Stimulated activated memory B cell treated with anti-CD40 and anti-IgM and Interleukin-4, amounts not matched to agents 10 μg/mL and 1 μg/mL and 100 μg/mL, for 72 hours (primary cell): ENCODE results near the gene BLOC1S5.
A peak's percentile ranks its signal among the peaks of the same experiment; 100 is the strongest.
"Not testable (repeated sequence)": the region's sequence is repeated elsewhere in the genome, so short reads cannot be mapped to it uniquely, and the experiment has no call there.

ENCODE experiments used
- ATAC-seq: fragments of 150-1000 bp; cut with Tn5 transposase; 2 replicates; pipeline ENCODE4 v1.10.0; 2021
- H3K27ac Mint-ChIP-seq: one replicate; pipeline ENCODE4 v1.8.0; 2022; ENCODE audit warnings: mild to moderate bottlenecking, mixed read lengths
- H3K27me3 Mint-ChIP-seq: one replicate; pipeline ENCODE4 v1.8.0; 2022; ENCODE audit warnings: mixed read lengths
- H3K36me3 Mint-ChIP-seq: one replicate; pipeline ENCODE4 v1.8.0; 2022; ENCODE audit warnings: mixed read lengths
- H3K4me1 Mint-ChIP-seq: one replicate; pipeline ENCODE4 v1.8.0; 2022; ENCODE audit warnings: mixed read lengths
- H3K4me3 Mint-ChIP-seq: one replicate; pipeline ENCODE4 v1.8.0; 2022; ENCODE audit warnings: mild to moderate bottlenecking, moderate library complexity, mixed read lengths
- H3K9me3 Mint-ChIP-seq: one replicate; pipeline ENCODE4 v1.8.0; 2022; ENCODE audit warnings: mixed read lengths

Gene BLOC1S5

DNA sequence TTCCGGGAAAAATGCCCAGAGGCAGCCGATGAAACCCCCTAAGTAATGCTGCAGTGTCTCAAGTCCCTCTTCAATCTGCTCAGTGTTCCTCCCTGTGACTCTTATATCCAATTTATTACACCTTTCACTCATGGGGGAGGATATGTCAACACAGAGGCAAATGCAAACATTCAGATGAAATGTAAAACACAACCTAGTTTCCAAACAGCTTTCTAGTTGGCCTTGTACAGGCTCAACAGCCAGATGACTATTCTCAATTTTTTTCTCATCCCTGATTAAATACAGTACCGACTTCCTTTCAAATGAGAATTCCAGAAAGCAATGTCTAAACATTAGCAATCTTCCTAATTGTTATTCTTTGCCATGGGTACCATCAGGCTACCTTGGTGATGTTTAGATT is 65.0 kb downstream of the BLOC1S5 start:
- peaks cover under 1% of the 10 kb centered on the region for H3K36me3 Mint-ChIP-seq
- H3K4me1 Mint-ChIP-seq, result peaks cover 20% of the 10 kb centered on the region
- H3K27me3 Mint-ChIP-seq, result no peaks in the 10 kb centered on the region
- no peak overlapping the region for H3K4me3 Mint-ChIP-seq
- H3K9me3 Mint-ChIP-seq, result no peaks in the 10 kb centered on the region
- no peak for ATAC-seq
- no peak overlapping the region for H3K27ac Mint-ChIP-seq

DNA sequence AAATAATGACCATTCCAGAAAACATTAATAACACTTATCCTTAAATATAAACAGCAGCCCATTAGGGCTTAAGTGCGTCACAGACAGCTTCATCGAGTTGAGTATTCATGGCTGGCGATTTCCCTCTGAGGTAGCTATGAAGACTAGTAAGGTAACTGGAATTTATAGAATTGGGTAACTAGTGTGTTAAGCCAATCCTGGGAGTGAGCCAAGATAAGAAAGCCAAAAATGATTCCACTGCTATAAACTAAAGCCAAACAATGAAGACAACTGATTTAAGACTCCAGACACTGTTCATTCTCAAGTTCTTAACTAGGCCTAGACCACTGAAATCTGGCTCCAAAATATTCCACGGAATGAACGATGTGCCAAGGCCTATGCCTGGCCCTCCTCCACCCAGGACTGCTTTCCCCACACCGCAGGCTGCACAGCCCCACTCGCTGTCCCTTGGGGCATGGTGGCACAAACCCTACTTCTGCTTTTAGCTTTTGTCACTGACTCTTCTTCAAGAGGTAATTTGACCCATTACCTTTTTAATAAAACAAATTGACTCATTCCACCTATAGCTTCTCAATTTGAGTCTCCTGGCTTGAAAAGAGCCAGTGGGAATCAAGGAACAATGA is 66.0 kb downstream of the BLOC1S5 start:
- H3K4me3 Mint-ChIP-seq, result no peak overlapping the region
- H3K4me1 Mint-ChIP-seq, result peaks cover 15% of the 10 kb centered on the region
- no peak overlapping the region for H3K27ac Mint-ChIP-seq
- peaks cover 5% of the 10 kb centered on the region for H3K36me3 Mint-ChIP-seq
- peak; percentile 90 for ATAC-seq
- H3K9me3 Mint-ChIP-seq, result no peaks in the 10 kb centered on the region
- no peaks in the 10 kb centered on the region for H3K27me3 Mint-ChIP-seq

DNA sequence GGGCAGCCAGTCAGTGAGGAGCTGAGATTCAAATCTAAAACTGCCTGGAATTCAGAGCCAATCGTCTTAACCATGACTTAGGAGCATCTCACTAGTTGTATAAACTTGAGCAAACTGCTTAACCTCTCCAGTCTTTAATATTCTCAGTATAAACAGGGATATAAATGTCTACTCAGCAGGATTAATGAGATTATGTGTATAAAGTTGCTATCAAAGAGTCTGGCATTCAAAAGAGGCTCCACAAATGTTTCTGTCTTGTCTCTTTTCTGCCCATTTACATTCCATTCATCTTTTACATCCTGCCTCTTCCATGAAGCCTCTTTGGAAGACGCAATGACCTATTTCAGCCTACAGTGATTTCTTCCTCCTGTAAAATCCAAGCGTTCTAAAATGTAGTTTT is 66.9 kb downstream of the BLOC1S5 start:
- Mint-ChIP-seq H3K27me3 (no peaks in the 10 kb centered on the region), H3K27ac (no peak overlapping the region), H3K36me3 (peaks cover 5% of the 10 kb centered on the region), H3K4me3 (no peak overlapping the region), H3K9me3 (no peaks in the 10 kb centered on the region), H3K4me1 (peaks cover 16% of the 10 kb centered on the region)
- no peak for ATAC-seq

DNA sequence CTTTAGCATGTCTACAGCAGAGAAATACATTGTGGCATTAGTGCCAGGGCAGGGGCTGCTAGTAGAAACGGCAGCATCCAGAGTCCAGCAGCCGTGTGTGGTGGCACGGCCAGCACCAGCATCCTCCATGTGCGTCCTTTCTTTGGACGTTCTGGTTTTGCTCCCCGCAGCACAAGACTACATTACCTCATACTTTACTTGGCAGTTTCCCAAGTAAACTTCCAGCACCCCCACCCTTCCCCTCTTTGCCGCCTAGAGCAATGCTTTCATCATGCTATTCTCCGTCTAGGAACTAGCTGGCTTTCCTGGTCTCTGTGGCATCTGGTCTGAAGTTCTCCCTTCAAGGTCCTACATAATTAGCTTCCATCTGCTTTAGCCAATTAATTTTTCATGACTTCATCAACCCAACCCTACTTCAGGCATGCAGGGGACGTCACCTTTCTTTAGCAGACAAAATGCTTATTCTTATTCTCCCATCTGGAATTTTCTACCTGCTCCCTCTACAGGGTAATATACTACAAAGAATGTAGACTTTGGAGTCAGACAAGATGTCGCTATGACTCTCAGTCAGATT is 67.6 kb downstream of the BLOC1S5 start:
- no peaks in the 10 kb centered on the region for H3K27me3 Mint-ChIP-seq

DNA sequence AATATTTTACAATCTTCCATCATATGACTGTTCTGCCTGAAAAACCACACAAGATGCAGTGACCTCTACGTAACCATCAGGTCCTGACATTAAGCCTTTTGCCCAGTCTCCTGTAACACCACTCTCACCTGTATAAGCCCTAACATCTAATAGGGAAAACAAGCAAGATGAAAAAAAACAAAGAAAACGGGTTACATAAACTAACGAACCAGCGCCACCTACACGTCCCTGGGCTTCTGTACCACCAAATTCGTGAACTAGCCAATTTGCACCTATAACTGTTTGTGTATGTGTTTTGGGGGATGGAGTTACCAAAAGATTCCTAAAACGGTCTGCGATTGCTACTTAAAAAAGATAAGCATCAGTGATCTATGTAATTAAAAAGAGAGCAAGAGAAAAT is 70.2 kb downstream of the BLOC1S5 start:
- Mint-ChIP-seq H3K27ac (no peak overlapping the region), H3K4me1 (peaks cover 19% of the 10 kb centered on the region), H3K27me3 (no peaks in the 10 kb centered on the region), H3K9me3 (no peaks in the 10 kb centered on the region), H3K36me3 (peaks cover 5% of the 10 kb centered on the region), H3K4me3 (no peak overlapping the region)
- ATAC-seq, result no peak

More for the DNA sequence above, 67.6 kb downstream of the BLOC1S5 start:
- Mint-ChIP-seq H3K36me3 (peaks cover 5% of the 10 kb centered on the region), H3K9me3 (no peaks in the 10 kb centered on the region), H3K27ac (no peak overlapping the region), H3K4me3 (no peak overlapping the region), H3K4me1 (peaks cover 23% of the 10 kb centered on the region)
- ATAC-seq, result no peak

DNA sequence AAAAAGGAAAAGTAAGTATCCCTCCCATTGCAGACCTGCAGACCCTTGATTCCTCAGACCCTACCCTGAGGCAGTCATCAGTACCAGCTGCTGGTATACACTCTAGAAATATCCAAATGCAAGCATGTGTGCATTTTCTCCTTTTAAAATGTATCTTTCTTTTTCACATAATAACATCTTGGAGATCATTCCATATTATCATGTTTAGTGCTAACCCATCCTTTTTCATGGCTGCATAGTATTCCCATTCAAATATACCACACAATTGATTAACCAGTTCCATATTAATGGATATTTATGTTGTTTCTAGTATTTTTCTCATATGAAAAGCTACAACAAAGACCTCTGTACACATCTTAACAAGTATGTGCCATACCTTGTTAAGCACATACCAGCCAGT is 70.8 kb downstream of the BLOC1S5 start:
- Mint-ChIP-seq H3K4me1 (peaks cover 15% of the 10 kb centered on the region), H3K27ac (no peak overlapping the region), H3K9me3 (no peaks in the 10 kb centered on the region), H3K27me3 (no peaks in the 10 kb centered on the region), H3K4me3 (no peak overlapping the region), H3K36me3 (peaks cover 5% of the 10 kb centered on the region)
- no peak for ATAC-seq

DNA sequence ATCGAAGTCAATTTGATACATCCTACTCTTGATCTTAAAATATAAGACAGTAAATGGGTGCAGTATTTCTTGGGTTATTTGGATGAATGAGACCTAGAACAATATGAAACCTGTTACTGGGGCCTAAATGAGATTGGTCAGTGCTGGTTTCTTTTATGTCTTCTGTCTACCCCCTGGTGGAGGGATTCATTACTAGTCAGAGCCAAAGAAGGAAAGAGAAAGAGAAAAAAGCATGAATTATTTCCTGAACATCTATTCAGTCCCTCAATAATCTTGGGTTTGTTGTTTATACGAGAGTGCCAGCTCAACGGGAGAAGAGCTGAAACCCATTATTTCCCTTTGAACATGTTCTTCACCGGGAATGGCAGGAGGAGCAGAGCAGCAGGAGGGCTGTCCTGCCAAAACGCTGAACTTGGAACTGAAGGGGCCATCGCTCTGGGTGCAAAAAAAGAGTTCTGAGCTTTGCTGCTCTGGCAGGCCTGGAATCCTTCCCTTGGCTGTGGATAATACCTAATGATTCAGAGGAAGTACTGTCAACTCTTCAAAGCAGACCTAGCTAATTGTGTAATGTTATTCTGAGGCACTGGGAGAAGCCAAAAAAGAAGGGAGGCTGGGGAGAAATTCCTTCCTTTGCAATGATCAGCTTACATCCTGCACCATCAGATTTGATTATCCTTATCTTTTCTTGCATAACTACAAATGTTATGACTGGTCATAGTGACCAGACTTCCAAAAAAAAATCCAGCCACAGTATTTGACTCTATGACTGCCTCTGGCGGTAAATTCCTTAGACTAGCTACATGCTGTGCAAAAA is 72.0 kb downstream of the BLOC1S5 start:
- peak; percentile 64 for ATAC-seq
- Mint-ChIP-seq H3K27me3 (no peaks in the 10 kb centered on the region), H3K36me3 (peaks cover 5% of the 10 kb centered on the region), H3K4me1 (peaks cover 9% of the 10 kb centered on the region), H3K4me3 (no peak overlapping the region), H3K9me3 (no peaks in the 10 kb centered on the region), H3K27ac (peak overlapping the region; percentile 23)

DNA sequence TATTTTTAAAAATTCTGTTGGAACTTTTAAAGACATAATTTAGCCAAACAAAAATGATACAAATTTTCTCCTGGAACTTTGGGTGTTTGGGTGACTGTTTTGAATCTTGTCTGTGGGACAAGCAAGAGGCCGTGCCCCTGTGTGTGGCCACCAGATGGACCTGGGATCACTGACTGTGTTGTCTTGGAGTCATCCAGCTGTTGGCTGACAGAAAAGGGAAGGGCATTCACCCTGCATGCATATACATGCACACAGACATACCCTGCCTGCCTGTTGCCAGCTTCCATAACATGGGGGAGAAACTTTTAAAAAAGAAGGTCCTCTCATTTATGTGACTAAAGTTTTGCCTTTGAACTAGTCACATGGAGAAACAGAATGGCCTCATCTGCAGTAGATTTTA is 72.7 kb downstream of the BLOC1S5 start:
- no peak overlapping the region for H3K4me3 Mint-ChIP-seq
- ATAC-seq, result no peak
- H3K4me1 Mint-ChIP-seq, result peaks cover 9% of the 10 kb centered on the region
- H3K27me3 Mint-ChIP-seq, result no peaks in the 10 kb centered on the region
- peaks cover 10% of the 10 kb centered on the region for H3K36me3 Mint-ChIP-seq
- H3K9me3 Mint-ChIP-seq, result no peaks in the 10 kb centered on the region
- H3K27ac Mint-ChIP-seq, result peak overlapping the region; percentile 23

DNA sequence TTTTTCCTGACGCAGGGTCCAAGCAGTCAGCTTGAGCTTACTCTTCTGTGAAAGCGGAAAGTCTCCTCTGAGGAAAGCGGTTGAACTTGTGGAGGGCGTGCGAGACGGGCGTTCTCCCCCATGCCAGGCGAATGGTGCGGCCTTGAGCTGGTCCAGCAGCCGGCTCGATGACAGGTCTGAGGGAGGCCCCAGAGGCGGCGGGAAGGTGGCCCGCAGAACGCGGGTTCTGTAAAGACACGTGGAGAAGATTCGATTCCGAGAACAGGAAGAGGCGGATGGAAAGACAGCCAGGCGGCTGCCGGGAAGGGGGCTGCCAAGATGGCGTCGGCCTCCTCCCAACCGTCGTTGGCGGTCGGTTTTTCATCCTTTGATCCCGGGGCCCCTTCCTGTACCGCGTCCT is 78.0 kb downstream of the BLOC1S5 start:
- Mint-ChIP-seq H3K4me3 (no peak overlapping the region), H3K36me3 (peaks cover 6% of the 10 kb centered on the region), H3K4me1 (no peaks in the 10 kb centered on the region), H3K27me3 (no peaks in the 10 kb centered on the region), H3K27ac (no peak overlapping the region), H3K9me3 (no peaks in the 10 kb centered on the region)
- ATAC-seq, result no peak

DNA sequence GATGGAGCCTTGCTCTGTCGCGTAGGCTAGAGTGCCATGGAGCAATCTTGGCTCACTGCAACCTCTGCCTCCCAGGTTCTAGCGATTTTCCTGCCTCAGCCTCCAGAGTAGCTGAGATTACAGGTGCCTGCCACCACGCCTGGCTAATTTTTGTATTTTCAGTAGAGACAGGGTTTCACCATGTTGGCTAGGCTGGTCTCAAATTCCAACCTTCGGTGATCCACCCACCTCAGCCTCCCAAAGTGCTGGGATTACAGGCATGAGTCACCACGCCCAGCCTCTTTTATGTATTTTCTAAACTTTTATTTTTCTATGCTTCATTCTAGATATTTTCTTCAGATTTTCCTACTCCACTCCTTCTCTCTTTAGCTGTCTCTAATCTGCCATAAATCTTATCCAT is 80.2 kb downstream of the BLOC1S5 start:
- H3K27ac Mint-ChIP-seq, result peak overlapping the region; percentile 18
- H3K27me3 Mint-ChIP-seq, H3K4me1 Mint-ChIP-seq, H3K9me3 Mint-ChIP-seq, ATAC-seq, H3K4me3 Mint-ChIP-seq, H3K36me3 Mint-ChIP-seq: not testable (repeated sequence)

DNA sequence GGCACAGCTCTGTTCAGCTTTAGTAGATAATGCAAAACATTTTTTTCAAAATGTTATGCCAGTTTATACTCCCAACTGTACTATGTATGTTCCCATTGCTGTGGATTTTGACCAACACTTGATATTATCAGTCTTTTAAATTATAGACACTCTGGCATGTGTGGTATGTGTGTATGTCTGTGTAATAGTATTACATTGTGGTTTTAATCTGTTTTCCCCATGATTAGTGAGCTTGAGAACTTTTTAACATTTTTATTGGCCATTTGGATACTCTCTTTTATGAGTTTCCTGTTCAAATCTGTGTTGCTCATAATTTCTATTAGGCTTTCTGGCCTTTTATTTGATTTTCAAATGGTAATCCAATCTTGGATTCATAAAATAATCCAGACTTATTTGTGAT is 84.4 kb downstream of the BLOC1S5 start:
- Mint-ChIP-seq H3K4me3 (no peak overlapping the region), H3K36me3 (no peaks in the 10 kb centered on the region)

DNA sequence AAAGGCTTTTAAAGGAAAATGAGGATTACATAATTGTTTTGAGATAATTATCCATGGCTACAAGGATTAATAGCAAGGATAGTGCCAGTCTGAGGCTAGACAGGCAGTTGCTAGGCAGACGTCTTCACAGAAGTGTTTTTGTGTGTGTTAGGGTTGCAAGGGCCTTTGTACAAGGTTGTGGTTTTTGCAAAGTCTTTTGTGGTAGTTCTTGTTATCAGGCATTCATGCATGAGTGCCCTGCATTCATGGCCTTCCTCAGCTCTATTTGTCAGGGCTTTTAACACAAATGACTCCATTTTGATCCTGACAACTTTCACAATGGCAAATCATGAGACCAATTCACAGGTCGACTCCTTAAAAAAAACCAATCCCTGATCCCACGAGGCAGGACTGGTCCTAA is 85.5 kb downstream of the BLOC1S5 start:
- Mint-ChIP-seq H3K36me3 (no peaks in the 10 kb centered on the region), H3K9me3 (no peaks in the 10 kb centered on the region), H3K4me3 (no peak overlapping the region), H3K27ac (peak overlapping the region; percentile 65), H3K27me3 (peaks cover 19% of the 10 kb centered on the region), H3K4me1 (peaks cover 34% of the 10 kb centered on the region)
- peak; percentile 90 for ATAC-seq

More for the DNA sequence above, 84.4 kb downstream of the BLOC1S5 start:
- Mint-ChIP-seq H3K9me3 (no peaks in the 10 kb centered on the region), H3K27ac (no peak overlapping the region), H3K27me3 (peaks cover 19% of the 10 kb centered on the region), H3K4me1 (peaks cover 34% of the 10 kb centered on the region)
- no peak for ATAC-seq

DNA sequence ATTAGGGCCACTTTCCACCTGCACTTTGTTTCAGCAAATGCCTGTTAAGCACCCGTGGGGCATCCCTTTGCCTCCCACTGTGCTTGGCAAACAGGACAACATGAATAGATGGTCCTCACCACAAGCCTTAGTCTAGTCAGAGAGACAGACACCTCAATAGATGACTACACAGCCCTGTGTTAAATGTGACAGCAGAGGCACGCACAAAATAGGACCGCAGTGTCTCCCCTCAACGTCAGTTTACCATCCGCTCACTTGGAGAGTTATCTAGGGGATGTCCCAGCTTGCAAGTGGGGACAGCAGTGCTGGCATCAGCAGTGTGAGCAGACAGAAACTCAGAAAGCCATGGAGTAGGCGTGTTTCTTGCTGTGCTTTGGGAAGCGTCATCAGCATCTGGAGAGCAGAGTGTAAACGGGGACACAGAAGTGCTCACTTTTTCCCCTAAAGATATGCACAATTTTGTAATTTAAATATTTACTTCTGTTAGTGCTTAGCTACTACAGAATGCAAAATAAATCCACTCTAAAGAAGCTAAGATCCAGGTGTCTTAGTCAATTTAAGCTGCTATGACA is 87.6 kb downstream of the BLOC1S5 start:
- ATAC-seq, result no peak
- H3K4me1 Mint-ChIP-seq, result peaks cover 34% of the 10 kb centered on the region
- H3K27me3 Mint-ChIP-seq, result peaks cover 19% of the 10 kb centered on the region
- no peak overlapping the region for H3K4me3 Mint-ChIP-seq
- H3K27ac Mint-ChIP-seq, result peak overlapping the region; percentile 41
- no peaks in the 10 kb centered on the region for H3K36me3 Mint-ChIP-seq
- no peaks in the 10 kb centered on the region for H3K9me3 Mint-ChIP-seq

DNA sequence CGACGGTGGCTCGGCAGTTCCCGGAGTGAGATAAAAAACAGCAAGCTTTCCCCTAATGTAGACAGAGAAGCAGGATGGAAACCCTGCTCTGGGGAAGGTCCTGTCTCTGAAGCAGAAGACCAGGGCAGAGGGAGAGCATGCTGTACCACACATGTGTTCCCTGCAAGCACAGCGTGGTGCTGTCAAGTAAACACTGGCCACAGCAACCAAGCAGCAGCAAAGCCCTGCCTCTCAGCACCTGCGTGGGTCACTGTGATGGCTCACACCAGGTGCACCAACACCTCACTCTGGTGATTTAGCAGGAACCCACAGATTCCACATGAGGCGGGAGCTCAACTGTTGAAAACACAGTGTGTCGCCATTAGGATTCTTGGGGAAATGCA is 88.4 kb downstream of the BLOC1S5 start:
- Mint-ChIP-seq H3K36me3 (no peaks in the 10 kb centered on the region), H3K9me3 (no peaks in the 10 kb centered on the region), H3K4me1 (peaks cover 34% of the 10 kb centered on the region), H3K4me3 (peak overlapping the region; percentile 54), H3K27ac (peak overlapping the region; percentile 48), H3K27me3 (peaks cover 19% of the 10 kb centered on the region)
- peak; percentile 58 for ATAC-seq

DNA sequence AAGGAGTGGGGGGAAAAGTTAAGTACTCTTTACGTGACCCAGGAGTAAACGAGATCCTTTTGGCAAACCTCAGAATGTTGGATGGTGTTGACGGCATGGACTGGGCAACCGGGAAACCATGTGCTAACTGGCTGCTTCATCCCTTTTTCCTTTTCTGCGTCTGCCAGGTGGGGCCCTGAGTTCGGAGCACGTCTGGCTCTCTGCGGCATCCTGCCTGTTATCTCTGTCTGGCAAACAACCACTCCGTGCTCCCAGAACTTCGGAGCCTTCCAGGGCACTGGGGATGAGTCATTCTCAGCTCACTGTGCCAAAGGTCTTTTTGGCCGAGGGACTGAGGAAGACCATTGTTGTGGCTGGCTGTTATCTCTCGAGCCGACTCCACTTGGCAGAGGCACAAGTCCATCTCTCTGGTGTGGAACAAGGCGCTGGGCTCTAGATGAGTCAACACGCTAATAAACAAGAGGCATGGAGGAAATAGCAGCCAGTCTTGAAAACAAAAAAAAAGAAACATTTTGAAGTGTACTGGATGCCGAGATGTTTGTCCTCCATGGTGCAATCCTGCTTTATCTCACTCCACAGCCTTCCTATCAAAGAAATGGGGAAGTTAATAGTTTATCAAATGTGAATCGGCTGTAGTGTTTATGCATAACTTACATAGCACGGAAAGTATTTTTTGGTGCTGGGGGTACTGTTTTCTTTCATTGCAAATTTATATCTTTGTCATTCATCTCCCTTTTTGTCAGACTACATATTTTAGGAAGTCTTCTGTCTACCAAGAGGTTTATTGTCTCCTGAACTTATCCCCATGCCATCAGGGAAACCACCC is 89.0 kb downstream of the BLOC1S5 start:
- Mint-ChIP-seq H3K9me3 (peaks cover 3% of the 10 kb centered on the region), H3K27me3 (peaks cover 19% of the 10 kb centered on the region), H3K27ac (peak overlapping the region; percentile 48), H3K36me3 (peaks cover 6% of the 10 kb centered on the region), H3K4me3 (peak overlapping the region; percentile 54), H3K4me1 (peaks cover 34% of the 10 kb centered on the region)
- peak; percentile 32 for ATAC-seq
